NOMO-1 (cell line): Measurements from ENCODE around the gene SLIT3.

Experiments used
- DNase-seq, 2 experiments: peaks; one replicate each; lab custom pipeline; 2025; ENCODE audit not compliant: unreplicated experiment in 2 of 2; lab: John Stamatoyannopoulos, UW

The SLIT3 gene

DNA sequence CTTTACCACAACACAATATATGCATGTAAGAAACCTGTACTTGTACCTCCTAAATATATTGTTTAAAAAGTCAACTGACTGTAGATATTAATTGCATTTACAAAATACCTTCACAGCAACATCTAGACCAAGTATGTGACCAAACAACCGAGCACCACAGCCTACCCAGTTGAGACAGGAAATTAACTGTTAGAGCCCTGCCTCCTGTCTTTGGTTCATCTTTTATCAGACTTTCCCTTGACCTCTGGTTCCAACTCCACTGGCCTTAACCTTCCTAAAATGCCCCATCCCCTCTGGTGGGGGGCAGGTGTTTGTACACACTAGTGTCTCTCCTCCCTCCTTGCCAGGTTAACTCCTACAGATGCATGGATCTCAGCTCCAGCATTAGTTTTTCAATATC lies 566.8 kb downstream of the SLIT3 start:
- DNase-seq = no peak

DNA sequence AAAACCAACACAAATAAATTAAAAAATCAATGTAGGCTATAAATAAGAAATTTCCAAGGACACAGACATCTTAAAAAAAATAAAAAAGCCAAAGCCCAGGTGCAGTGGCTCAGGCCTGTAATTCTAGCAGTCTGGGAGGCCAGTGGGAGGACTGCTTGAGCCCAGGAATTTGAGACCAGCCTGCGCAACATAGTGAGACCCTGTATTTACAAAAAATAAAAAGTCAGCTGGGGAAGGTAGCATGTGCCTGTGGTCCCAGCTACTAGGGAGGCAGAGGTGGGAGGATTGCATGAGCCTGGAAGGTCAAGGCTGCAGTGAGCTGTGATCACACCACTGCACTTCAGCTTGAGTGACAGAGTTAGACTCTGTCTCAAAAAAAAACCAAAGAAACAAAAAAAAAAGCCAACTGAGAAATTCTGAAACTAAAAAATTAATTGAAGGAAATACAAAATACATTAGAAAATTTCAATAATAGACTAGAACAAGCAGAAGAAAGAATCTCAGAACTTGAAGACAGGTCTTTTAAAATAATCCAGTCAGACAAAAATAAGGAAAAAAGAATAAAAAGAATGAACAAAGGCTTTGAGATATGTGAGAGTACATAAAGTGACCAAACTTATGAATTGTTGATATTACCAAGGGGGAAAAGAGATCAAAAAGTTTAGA lies 572.3 kb downstream of the SLIT3 start:
- DNase-seq = no peak

- DNase-seq = no peak
Observed at GRCh38 chr5:168727547-168727946, 573.4 kb downstream of the SLIT3 start.

GRCh38 chr5:168726342-168726741 lies 574.6 kb downstream of the SLIT3 start:
- no peak for DNase-seq

GRCh38 chr5:168724227-168724626 lies 576.7 kb downstream of the SLIT3 start:
- no peak for DNase-seq

DNA sequence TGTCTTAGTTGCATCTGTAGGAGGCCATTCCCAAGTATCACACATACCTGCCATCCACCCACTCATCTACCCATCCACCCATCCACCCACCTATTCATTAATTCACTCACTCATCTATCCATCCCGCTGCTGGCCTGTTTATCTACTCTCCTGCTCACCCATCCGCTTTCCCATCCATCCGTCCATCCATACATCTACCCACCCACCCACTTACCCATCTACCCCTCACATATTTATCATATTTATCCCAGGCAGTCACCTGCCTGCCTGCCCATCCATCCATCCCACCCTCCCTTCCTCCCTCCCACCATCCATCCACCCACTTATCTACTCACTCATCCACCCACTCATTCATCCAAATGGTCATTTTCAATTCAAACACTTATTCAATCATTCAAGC lies 577.9 kb downstream of the SLIT3 start:
- DNase-seq = no peak

DNA sequence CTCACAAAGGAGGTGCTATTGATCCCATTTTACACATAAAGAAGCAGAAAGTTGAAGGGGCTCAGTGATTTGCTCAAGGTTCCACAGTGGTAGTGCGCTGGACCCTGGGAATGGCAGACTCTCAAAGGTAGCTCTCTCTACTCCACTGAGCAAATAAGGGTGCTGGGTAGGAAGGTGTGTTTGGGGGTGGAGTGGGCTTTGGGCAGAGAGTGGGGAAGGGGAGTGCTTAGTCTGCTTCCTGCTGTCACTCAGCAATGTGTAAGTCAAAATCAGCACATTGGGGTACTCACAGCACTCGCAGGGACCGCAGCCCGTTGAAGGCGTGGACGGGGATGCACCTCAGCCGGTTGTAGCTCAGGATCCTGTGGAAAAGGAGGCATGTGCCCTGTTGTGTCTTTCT lies 579.0 kb downstream of the SLIT3 start:
- DNase-seq = no peak

- DNase-seq = no peak
Observed at GRCh38 chr5:168721002-168721753, 579.8 kb downstream of the SLIT3 start.

DNA sequence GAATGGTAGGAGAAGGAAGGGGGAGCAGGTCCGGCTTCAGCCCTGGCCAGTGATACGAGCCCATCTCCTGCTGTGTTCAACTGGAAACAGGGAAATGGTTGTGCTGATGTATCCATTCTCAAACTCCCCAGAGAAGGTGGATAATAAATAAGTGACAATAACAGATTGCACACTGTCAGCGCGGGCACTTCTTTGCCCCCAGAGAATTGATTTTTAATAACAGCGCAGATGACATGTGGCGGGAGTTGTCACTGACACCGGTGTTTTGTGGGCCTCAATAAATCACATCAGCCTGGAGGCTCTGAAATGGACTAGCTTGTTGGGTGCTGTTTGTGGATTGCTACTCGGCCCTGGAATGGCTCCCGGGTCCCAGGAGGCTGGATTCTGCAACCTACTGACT lies 580.4 kb downstream of the SLIT3 start:
- DNase-seq = no peak

DNA sequence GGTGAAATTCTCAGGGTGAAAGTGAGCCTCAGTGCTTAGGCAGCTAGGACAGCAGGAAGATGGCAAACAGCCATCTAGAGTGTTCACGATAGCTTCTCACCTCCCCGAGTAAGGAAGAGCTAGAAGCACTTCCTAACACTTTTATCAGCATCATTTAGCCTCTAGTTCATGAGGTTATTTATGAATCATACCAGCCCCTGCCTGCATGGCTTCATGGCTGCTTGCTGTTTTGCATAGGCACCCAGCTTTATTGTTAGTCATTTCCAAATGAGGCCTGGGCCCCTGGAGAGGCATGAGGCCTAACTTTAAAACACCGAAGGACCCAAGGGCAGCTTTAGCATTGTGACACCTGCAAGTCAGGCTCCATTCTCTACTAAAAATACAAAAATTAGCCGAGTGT lies 586.9 kb downstream of the SLIT3 start:
- DNase-seq = no peak

- no peak for DNase-seq
Observed at GRCh38 chr5:168713051-168713450, 587.9 kb downstream of the SLIT3 start.

- no peak for DNase-seq
Observed at GRCh38 chr5:168712280-168712924, 588.5 kb downstream of the SLIT3 start.

- no peak for DNase-seq
Observed at GRCh38 chr5:168710706-168711105, 590.2 kb downstream of the SLIT3 start.

- DNase-seq = no peak
Observed at GRCh38 chr5:168707716-168708695, 592.9 kb downstream of the SLIT3 start.

DNA sequence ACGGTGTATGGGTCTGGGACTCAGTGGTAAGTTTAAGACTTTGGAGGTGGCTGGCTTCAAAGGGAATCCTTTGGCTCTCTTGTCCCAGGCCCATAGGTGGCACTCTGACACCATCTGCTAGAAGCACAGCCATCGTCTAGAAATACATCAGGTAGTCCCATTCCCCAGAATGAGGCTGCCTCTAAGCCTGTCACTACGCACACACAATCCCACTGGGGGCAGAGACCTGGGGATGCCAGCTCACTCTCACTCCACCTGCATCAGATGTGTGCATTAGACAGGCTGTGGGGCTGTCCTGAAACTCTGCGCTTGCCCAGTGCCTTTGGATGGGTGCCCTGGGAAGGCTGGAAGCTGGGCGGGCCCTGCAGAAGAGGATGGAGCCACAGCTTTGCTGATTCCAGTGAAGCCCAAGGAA lies 594.3 kb downstream of the SLIT3 start:
- DNase-seq = no peak

- DNase-seq = no peak
Observed at GRCh38 chr5:168705321-168705720, 595.6 kb downstream of the SLIT3 start.

- DNase-seq = no peak
Observed at GRCh38 chr5:168702511-168702910, 598.4 kb downstream of the SLIT3 start.

GRCh38 chr5:168701641-168702040 lies 599.3 kb downstream of the SLIT3 start:
- no peak for DNase-seq

DNA sequence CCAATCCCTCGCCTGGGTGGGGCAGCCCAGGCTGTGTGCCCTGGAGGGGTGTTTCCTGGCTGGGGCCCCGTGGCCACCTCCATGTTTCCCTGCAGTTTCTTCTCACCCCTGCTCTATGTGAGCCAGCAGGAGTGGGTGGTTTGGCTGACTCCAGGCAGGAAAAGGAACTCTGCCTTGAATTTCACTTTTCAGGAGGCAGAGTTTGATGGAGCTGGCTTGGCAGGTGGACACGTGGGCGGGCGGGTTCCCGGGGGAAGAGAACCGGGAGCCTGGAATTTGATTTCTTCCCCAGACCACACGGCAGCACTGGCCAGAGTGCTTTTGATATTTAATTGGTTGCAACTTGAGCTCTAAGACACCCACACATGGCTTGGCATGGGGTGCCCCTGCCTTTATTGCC lies 601.9 kb downstream of the SLIT3 start:
- DNase-seq = no peak

DNA sequence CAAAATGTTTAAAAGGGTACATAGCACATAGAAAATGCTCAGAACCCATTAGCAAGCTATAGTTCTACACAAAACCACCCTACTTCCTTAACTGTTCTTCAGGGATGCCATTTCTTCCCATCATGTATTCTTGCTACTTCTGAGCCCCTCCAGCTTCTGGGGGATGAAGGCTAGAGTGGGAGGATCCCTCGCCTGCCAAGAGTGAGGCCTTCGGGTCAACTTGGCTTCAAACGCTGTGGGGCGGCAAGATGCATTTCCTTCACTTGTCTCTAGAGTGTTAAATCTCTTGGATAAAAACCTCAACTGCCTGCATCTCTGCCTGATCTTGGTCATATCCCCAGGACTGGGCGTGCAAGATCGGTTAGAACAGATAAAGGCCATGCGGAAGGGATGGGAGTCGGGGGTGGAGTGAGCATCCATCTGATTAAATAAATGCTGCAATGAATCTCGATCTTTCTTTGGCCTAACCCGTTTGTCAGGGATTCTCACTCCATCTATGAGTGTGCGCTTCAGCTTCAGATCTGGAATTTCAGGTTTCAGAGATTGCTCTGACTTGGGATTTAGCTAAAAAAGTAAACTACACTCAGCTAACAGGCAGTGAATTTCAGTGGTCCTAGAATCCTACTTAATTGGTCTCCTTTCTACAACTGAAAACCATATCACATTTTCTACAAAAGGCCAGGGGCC lies 603.8 kb downstream of the SLIT3 start:
- DNase-seq = no peak
